ENCODE data around the gene GPR52. TPM values are rescaled to one million over a fixed set of nuclear protein-coding genes. Genes with fewer than 3 reads are reported as not detected.

The GPR52 gene
- total and polyA plus RNA-seq, 2 donors (not counting 3 experiments of a cell fraction or from before 2014, with no cell fraction given), result 0.33 to 2.2 TPM

DNA sequence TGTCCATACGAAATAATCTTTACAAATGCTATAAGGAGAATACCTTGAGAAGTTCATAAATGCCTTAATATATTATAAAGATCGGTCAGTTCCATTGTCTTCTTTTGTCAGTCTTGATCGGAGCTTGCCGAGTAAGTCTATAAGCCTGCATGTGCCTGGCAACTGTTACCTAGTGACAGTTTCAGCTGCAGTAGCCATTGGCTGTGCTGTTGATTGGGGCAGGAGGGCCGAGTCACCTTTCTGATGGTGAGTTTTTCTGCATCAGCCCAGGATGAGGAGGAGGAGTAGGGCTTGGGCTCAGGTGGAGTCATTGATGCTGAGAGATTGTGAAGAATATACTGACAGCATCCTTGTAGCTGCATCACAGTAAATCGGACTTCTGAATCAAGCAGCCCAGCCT lies 1.9 kb upstream of the GPR52 start:
- no peaks in the 10 kb centered on the region for H3K27me3 ChIP-seq (ENCODE audit: control insufficient read depth in 2 of 2, insufficient read depth in 2 of 2, low read length in 2 of 2)
- TF ChIP-seq CTCF (IDR thresholded peaks at IDR 0.05; ENCODE audit: extremely low read depth in 1 of 2, insufficient read depth in 1 of 2, low read depth in 1 of 2, low read length in 2 of 2) (no peak), JUN (IDR thresholded peaks at IDR 0.05; ENCODE audit: borderline replicate concordance, insufficient read depth, insufficient read length, low read depth) (no peak), POLR2A (IDR thresholded peaks at IDR 0.05; ENCODE audit: low read depth, low read length) (no peak), EZH2 (IDR thresholded peaks at IDR 0.05; ENCODE audit: borderline replicate concordance, low read depth, low read length, severe bottlenecking) (no peak), GATA2 (IDR thresholded peaks at IDR 0.05; ENCODE audit: insufficient read depth, insufficient read length, low read depth, low read length) (no peak), FOS (IDR thresholded peaks at IDR 0.05; ENCODE audit: borderline replicate concordance, insufficient read depth, low read length) (no peak), POLR2AphosphoS5 (IDR thresholded peaks at IDR 0.05; ENCODE audit: insufficient read depth, low read depth, low read length) (no peak), MYC (IDR thresholded peaks at IDR 0.05; ENCODE audit: low read depth, low read length) (no peak)
- TF ChIP-seq, protein P1, sequence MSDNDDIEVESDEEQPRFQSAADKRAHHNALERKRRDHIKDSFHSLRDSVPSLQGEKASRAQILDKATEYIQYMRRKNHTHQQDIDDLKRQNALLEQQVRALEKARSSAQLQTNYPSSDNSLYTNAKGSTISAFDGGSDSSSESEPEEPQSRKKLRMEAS (IDR thresholded peaks at IDR 0.05; ENCODE audit: insufficient read depth, insufficient read length), result no peak
- POLR2A ChIA-PET, result no interaction called here

More for the DNA sequence above, 1.9 kb upstream of the GPR52 start:
- dilution Hi-C loops (cut with MboI; ENCODE audit: extremely low pct_ligation_motif_present, low sequenced_read_pairs), result no loop called here
- no TSS peak for BruUV-seq (replicated peaks)
- intact Hi-C loops (cut with micrococcal nuclease), result no loop called here
- Histone ChIP-seq H3K9me3 (replicated peaks; ENCODE audit: control insufficient read depth, insufficient read depth, low read length) (no peaks in the 10 kb centered on the region), H4K20me1 (replicated peaks; ENCODE audit: control insufficient read depth, extremely low read depth, insufficient read depth, low read length) (no peaks in the 10 kb centered on the region), H3K4me3 (replicated peaks in 1 of 3; ENCODE audit: insufficient read depth in 1 of 3, low read depth in 1 of 3, low read length in 3 of 3) (no peak overlapping the region), H3K9me1 (replicated peaks; ENCODE audit: control insufficient read depth, extremely low read depth, insufficient read depth, low read length) (no peaks in the 10 kb centered on the region), H3K36me3 (ENCODE audit: control insufficient read depth in 2 of 2, extremely low read depth in 1 of 2, insufficient read depth in 2 of 2, low read length in 2 of 2) (no peaks in the 10 kb centered on the region), H3K79me2 (ENCODE audit: control insufficient read depth, insufficient read depth, low read length) (no peaks in the 10 kb centered on the region), H3K4me1 (ENCODE audit: control insufficient read depth, extremely low read depth, insufficient read depth, low read length) (no peaks in the 10 kb centered on the region), H3K4me2 (ENCODE audit: insufficient read depth, low read length) (no peak overlapping the region), H3K27ac (ENCODE audit: insufficient read depth, low read depth, low read length) (no peak overlapping the region), H3K9ac (replicated peaks; ENCODE audit: extremely low read depth, insufficient read depth, low read length) (no peak overlapping the region), H2AFZ (ENCODE audit: low read depth, low read length) (no peak overlapping the region)
- DNase-seq (ENCODE audit: low read depth, low spot score), result no peak
- FAIRE-seq, result no peak
- CTCF ChIA-PET, result no interaction called here

Measured in endothelial cell of umbilical vein (primary cell).